ENCODE measurements around the gene HAL. TPM values are rescaled to one million over a fixed set of nuclear protein-coding genes. Genes with fewer than 3 reads are reported as not detected.

Gene HAL
- total and polyA plus RNA-seq, 3 donors from 2014 or later, result 0.37 to 0.74 (median 0.39) TPM

- Histone ChIP-seq H3K4me3 (no peak overlapping the region), H3K27me3 (no peaks in the 10 kb centered on the region), H3K36me3 (ENCODE audit: low read depth, missing control alignments) (no peaks in the 10 kb centered on the region), H3K4me1 (no peaks in the 10 kb centered on the region), H3K9me3 (no peaks in the 10 kb centered on the region), H3K27ac (no peak overlapping the region)
- TF ChIP-seq CTCF (IDR thresholded peaks at IDR 0.05) (no peak), POLR2A (IDR thresholded peaks at IDR 0.05) (no peak)
- intact Hi-C loops (cut with DNase I; ENCODE audit: low total_unique reads), result no loop called here
- 78 to 86% methylated on average over 11 of the region's 11 CpGs for WGBS, 2 donors
- no peak for DNase-seq
Observed at GRCh38 chr12:95988506-95989275, 7.5 kb downstream of the HAL start.

- no peak for DNase-seq
- 82 to 90% methylated on average over 14 of the region's 14 CpGs for WGBS, 2 donors
- Histone ChIP-seq H3K27ac (no peak overlapping the region), H3K4me3 (no peak overlapping the region), H3K4me1 (no peaks in the 10 kb centered on the region), H3K36me3 (ENCODE audit: low read depth, missing control alignments) (no peaks in the 10 kb centered on the region), H3K27me3 (no peaks in the 10 kb centered on the region), H3K9me3 (no peaks in the 10 kb centered on the region)
- TF ChIP-seq CTCF (IDR thresholded peaks at IDR 0.05), result no peak
- TF ChIP-seq POLR2A (IDR thresholded peaks at IDR 0.05), result no peak
- intact Hi-C loops (cut with DNase I; ENCODE audit: low total_unique reads), result no loop called here
Observed at GRCh38 chr12:95986635-95987570, 9.2 kb downstream of the HAL start.

- H3K4me1 ChIP-seq, result no peaks in the 10 kb centered on the region
- intact Hi-C loops (cut with DNase I; ENCODE audit: low total_unique reads), result no loop called here
- 84 to 94% methylated on average over 1 of the region's 1 CpG for WGBS, 2 donors
- no peak for DNase-seq
- no peak overlapping the region for H3K27ac ChIP-seq
- no peak for TF ChIP-seq POLR2A (IDR thresholded peaks at IDR 0.05)
- no peak for TF ChIP-seq CTCF (IDR thresholded peaks at IDR 0.05)
- H3K27me3 ChIP-seq, result no peaks in the 10 kb centered on the region
- no peak overlapping the region for H3K4me3 ChIP-seq
- no peaks in the 10 kb centered on the region for H3K36me3 ChIP-seq (ENCODE audit: low read depth, missing control alignments)
- H3K9me3 ChIP-seq, result no peaks in the 10 kb centered on the region
Observed at GRCh38 chr12:95984682-95985081, 11.5 kb downstream of the HAL start.

GRCh38 chr12:95982602-95983001, 13.5 kb downstream of the HAL start:
- Histone ChIP-seq H3K4me1 (no peaks in the 10 kb centered on the region), H3K27ac (no peak overlapping the region), H3K27me3 (no peaks in the 10 kb centered on the region), H3K4me3 (no peak overlapping the region), H3K9me3 (no peaks in the 10 kb centered on the region), H3K36me3 (ENCODE audit: low read depth, missing control alignments) (no peaks in the 10 kb centered on the region)
- DNase-seq, result no peak
- no peak for TF ChIP-seq POLR2A (IDR thresholded peaks at IDR 0.05)
- TF ChIP-seq CTCF (IDR thresholded peaks at IDR 0.05), result no peak
- intact Hi-C loops (cut with DNase I; ENCODE audit: low total_unique reads), result no loop called here
- 92 to 94% methylated on average over 1 of the region's 1 CpG for WGBS, 2 donors

Measured in testis (tissue), 3 donors.